ENCODE data around the gene MMP12. TPM values are rescaled to one million over a fixed set of nuclear protein-coding genes. Genes with fewer than 3 reads are reported as not detected.
A peak's percentile ranks its signal among the peaks of the same experiment; 100 is the strongest.

MMP12 gene
- total RNA-seq, 1 experiment from 2014 or later: not detected

DNA sequence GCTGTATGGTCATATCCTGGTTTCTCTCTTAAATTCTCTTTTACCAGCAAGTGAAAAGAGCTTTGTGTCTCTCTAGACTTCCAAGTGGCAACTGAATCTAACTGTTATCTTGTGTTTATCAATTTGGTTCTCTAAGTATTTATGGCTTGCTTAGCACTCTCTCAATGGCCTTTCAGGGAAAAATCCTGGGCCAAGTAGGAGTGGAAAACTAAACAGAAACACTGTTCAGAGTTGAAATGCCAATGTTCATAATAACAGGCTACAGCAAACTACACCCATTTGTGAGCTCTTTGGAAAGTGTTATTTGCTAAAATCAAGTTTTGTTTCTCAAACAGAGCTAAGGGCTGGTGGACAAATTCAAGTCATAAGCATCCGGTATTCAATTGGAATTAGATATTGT, 10.1 kb downstream of the MMP12 start:
- in situ Hi-C loops (cut with HindIII; ENCODE audit: low pct_unique_long_range_greater_than_20kb, low sequenced_read_pairs): no loop called here
- DNase-seq (ENCODE audit: low read depth): no peak

GRCh38 chr11:102853956-102854355, 20.8 kb downstream of the MMP12 start:
- in situ Hi-C loops (cut with HindIII; ENCODE audit: low pct_unique_long_range_greater_than_20kb, low sequenced_read_pairs): no loop called here
- DNase-seq (ENCODE audit: low read depth): no peak

GRCh38 chr11:102853055-102853454, 21.7 kb downstream of the MMP12 start:
- DNase-seq (ENCODE audit: low read depth): no peak
- in situ Hi-C loops (cut with HindIII; ENCODE audit: low pct_unique_long_range_greater_than_20kb, low sequenced_read_pairs): no loop called here

DNA sequence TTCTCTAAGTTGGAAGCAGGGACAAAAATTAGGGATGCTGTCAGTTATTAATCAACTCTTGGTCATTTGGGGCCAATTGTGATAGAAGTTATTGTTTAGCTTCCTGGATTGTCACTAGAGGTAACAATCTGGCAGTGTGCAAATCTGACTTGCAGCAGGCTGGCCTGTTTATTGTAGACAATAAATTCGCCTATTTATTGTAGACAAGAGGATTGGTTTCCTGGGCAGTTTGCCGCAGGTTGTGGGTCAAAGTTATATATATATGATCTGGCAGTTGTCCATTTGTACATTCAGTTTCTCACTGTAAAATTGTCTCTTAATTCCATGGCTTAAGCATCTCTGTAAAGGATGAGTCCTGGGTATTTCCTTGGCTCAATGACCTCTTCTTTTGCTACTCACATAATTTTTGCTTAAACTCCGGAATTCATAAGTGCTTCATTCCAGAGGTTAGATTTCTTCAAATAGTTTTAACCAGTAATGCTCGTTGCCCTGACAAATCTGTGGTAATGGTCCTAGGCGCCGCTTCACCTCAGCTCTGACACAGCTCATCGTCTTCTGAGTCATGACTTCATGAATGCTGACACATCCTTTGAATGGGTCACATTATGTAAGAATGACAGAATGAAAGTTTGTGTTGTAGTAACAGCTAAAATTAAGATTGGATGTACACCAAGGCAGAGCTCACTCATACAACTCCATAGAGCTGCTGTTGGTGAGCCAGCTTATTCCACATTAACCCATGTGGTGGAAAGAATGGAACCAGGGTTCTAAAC, 23.6 kb downstream of the MMP12 start:
- in situ Hi-C loops (cut with HindIII; ENCODE audit: low pct_unique_long_range_greater_than_20kb, low sequenced_read_pairs): no loop called here
- peak; percentile 19 for DNase-seq (ENCODE audit: low read depth)

GRCh38 chr11:102849311-102849710, 25.5 kb downstream of the MMP12 start:
- no peak for DNase-seq (ENCODE audit: low read depth)
- in situ Hi-C loops (cut with HindIII; ENCODE audit: low pct_unique_long_range_greater_than_20kb, low sequenced_read_pairs): no loop called here

DNA sequence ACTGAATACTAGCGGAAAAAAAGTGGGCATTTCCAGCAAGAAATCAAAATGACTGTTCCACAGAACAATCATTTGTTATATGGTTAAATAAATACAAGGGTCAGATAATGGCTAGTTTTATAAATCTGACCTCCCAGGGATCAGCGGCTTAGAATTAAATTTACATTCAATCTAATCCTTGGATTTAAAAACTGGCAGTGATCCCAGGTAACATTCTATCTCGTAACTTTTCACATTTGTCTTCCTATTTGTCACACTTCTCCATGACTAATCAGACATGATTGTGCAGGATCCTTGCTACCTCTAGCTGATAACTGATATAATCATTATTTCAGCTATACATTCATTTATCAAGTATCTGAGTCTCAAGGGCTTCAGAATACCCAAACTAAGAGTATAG, 28.5 kb downstream of the MMP12 start:
- DNase-seq (ENCODE audit: low read depth): no peak

GRCh38 chr11:102843489-102843888, 31.3 kb downstream of the MMP12 start, which contains the start of gene MMP3:
Gene MMP3, minus strand, starts transcription at chr11:102843609. Its CDS starts 63 bp downstream, at chr11:102843546.
- DNase-seq (ENCODE audit: low read depth): no peak
- in situ Hi-C loops (cut with HindIII; ENCODE audit: low pct_unique_long_range_greater_than_20kb, low sequenced_read_pairs): no loop called here

More for the DNA sequence above, 28.5 kb downstream of the MMP12 start:
- in situ Hi-C loops (cut with HindIII; ENCODE audit: low pct_unique_long_range_greater_than_20kb, low sequenced_read_pairs): no loop called here

DNA sequence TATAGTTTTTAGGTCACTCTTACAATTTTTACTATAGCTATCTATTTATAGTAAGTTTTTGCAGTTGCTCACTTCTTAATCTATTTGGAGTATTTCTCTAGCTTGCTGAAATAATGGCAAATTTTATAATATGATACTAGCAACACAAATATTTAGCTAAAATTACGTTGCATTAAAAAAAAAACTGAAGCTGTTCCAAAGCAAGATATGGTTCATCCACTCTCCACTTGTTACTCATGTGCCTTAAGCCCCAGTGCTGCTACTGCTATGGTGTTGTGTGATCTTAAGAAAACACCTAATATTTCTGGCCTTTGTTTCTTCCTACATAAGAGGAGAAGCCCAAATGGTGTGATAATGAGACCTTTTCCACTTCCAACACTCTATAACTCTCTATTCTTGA, 31.9 kb downstream of the MMP12 start:
- no peak for DNase-seq (ENCODE audit: low read depth)
- in situ Hi-C loops (cut with HindIII; ENCODE audit: low pct_unique_long_range_greater_than_20kb, low sequenced_read_pairs): no loop called here

DNA sequence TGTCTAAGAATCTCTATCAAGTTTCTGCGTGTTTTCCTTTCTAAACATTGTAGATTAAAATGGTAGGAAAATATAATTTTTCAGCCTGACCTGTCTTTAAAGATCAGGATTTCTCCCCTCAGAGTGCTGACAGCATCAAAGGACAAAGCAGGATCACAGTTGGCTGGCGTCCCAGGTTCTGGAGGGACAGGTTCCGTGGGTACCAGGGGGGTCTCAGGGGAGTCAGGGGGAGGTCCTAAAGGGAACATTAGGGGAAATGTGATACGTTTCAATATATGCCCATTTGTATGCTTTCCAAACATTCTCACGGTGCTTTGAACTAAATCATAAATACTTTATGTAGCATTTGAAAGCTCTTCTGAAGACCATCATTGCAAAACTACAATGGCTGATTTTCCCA, 34.8 kb downstream of the MMP12 start:
- in situ Hi-C loops (cut with HindIII; ENCODE audit: low pct_unique_long_range_greater_than_20kb, low sequenced_read_pairs): no loop called here
- DNase-seq (ENCODE audit: low read depth): no peak

DNA sequence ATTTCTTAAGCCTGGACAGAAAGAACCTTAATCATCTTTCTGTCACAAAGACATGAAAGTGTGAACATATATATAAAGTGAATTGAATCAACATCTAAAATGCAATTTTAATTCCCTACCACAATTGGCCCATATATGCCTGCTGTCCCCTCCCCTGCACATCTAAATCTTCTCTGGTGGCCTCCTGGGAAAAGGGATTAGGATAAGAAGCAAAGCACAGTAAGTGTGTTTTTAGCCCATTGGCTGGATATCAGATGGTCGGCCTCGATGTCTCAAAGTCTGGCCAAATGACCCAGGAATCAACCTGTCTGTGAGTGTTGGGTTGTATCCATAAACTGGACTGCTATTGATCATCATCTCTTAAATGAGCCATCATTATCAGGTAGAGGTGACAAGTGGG, 37.1 kb downstream of the MMP12 start:
- in situ Hi-C loops (cut with HindIII; ENCODE audit: low pct_unique_long_range_greater_than_20kb, low sequenced_read_pairs): no loop called here
- DNase-seq (ENCODE audit: low read depth): no peak

DNA sequence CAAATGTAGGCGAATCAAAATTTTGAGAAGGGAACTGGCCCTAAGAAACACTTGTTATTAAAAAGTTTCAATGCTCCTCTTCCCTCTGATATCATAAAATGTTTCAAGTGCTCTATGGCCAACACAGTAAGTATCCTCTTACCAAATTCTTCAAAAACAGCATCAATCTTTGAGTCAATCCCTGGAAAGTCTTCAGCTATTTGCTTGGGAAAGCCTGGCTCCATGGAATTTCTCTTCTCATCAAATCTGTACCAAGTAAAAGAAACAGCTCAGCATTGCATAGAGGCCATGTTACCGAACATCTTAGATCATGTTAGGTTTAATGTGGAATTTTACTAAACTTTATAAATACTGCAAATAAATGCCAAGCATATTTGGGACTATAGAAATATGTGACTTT, 37.6 kb downstream of the MMP12 start:
- in situ Hi-C loops (cut with HindIII; ENCODE audit: low pct_unique_long_range_greater_than_20kb, low sequenced_read_pairs): no loop called here
- DNase-seq (ENCODE audit: low read depth): no peak

DNA sequence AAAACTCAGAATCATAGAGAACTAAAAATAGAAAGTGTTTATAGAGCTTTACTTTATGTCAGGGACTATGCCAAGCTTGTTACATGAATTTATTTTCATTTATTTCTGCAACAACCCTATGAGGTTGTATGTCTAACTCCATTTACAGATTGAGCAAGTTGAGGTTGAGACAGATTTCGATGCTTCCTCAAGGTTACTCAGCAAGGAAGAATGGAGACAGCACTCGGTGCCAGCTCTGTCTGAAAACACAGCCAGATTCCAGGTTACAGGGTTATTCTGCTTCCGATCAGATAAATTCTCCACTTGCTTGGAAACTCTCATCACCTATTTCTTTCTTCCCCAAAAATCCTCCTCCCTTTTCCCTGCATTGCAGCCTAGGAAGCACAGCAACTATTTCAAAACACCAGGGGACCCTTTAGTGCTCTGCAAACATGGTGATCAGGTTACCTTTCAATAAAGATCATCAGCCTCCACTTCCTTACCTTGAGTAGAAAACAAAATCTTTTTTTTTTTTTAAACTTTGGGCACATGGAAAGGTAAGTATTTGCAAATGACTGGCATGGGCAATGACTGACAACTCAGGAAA, 38.4 kb downstream of the MMP12 start:
- in situ Hi-C loops (cut with HindIII; ENCODE audit: low pct_unique_long_range_greater_than_20kb, low sequenced_read_pairs): no loop called here
- DNase-seq (ENCODE audit: low read depth): no peak

- DNase-seq (ENCODE audit: low read depth): no peak
- in situ Hi-C loops (cut with HindIII; ENCODE audit: low pct_unique_long_range_greater_than_20kb, low sequenced_read_pairs): no loop called here
These were observed 41.1 kb downstream of the MMP12 start for GRCh38 chr11:102833731-102834130.

DNA sequence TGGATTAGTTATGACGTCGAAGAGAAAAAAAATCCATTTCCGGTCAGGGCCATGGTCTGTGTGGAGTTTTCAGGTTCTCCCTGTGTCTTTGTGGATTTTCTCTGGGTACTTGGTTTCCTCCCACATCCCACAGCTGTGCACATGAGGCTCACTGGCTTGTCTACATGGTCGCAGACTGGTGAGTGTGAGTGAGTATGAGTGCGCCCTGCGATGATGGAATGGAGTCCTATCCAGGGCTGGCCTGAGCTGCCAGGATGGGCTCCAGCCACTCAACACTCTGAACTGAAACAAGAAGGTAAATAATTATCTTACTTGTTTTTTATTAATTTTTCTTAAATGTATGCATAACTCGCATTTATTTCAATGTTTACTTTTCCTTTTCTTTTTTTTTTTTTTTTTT, 42.2 kb downstream of the MMP12 start:
- in situ Hi-C loops (cut with HindIII; ENCODE audit: low pct_unique_long_range_greater_than_20kb, low sequenced_read_pairs): no loop called here

DNA sequence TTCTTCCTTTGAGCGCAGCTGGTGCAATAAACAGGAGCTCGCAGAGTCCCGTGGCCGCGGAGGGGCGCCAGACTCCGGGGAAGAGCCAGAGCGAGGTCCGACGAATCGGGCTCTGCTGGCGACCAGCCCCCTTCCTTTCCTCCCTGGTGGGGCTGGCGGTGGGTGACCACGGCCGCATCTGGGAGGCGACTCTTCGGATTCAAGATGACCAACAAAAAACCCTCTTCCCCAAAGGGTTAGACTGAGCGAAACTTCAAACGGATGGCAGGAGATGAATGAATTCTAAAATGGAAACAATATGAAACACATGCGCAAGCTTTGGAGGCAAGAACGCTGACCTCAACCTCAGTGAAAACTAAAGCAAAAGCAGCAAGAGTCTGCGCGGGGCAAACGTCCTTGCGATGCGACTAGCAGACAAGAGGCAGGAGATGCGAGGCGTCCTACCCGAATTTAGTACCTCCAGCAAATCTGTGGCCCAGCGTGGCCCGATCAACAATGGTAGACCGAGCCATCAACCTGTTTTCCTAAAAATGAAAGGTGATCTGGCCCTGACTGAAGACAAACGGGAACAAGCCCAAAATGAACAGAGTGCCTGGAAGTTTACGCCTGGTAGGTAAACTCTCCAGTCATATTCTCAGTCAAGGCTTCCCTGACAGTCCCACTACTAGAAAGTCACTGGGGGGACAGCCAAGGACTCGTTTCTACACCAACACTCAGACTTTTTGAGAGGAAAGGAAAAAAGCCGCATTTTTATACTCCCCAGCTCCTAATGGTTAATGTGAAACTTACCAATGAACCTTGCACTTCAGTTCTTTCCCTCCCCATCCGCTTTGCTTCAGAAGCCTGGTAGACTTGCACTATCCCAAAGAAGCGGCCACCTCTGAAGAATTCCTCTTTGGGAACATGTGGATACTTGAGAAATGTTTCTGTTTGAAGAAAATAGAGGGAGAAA, 43.0 kb downstream of the MMP12 start:
- DNase-seq (ENCODE audit: low read depth): no peak

More for the DNA sequence above, 42.2 kb downstream of the MMP12 start:
- DNase-seq (ENCODE audit: low read depth): no peak

DNA sequence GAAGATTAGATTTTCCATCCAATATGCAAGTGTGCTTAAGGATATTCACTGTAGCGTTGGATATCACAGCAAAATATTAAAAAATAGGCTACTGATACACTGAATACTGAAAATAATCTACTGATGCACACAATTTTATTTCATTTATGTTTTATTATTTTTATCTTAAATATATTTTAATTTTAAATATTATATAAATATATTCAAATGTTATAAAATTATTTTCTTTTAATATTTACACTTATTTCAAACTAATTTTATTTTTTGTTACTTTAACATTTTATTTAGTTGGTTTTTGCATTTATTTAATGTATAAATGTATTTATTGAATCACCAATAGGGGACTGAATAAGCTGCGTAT, 43.7 kb downstream of the MMP12 start:
- in situ Hi-C loops (cut with HindIII; ENCODE audit: low pct_unique_long_range_greater_than_20kb, low sequenced_read_pairs): no loop called here
- no peak for DNase-seq (ENCODE audit: low read depth)

More for the DNA sequence above, 43.0 kb downstream of the MMP12 start:
- in situ Hi-C loops (cut with HindIII; ENCODE audit: low pct_unique_long_range_greater_than_20kb, low sequenced_read_pairs): no loop called here

- no peak for DNase-seq (ENCODE audit: low read depth)
- in situ Hi-C loops (cut with HindIII; ENCODE audit: low pct_unique_long_range_greater_than_20kb, low sequenced_read_pairs): no loop called here
These were observed 44.6 kb downstream of the MMP12 start for GRCh38 chr11:102830001-102830727.

DNA sequence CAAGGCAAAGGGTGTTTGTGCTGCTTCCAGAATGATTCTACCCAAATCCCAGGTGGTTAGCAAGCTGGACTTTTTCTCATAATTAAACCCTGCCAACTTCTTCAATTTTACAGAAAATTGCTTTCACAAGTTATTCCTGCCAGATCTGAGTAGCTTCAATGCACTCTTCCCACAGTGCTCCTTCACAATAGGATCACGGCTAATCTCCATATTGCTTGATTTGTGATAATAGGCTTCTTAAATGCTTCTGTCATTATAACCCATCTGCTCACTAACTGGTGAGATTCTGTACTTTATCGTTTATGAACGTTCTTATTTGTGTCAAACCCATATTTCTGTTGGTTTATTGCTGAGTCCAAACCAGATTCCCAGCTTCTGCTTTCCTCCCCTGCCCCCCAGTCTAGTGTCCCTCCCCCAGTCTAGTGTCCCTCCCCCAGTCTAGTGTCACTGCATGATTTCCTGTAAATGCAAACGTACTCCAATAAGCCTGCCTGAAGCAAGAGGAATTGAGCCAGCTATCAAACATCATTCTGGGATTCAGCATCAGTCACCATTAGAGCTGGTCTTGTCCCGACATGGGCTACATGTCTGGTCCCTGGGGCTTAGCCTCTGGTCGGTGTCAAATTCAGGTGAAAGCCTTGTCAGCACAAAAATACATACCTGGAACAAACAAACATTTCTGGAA, 45.3 kb downstream of the MMP12 start:
- no peak for DNase-seq (ENCODE audit: low read depth)
- in situ Hi-C loops (cut with HindIII; ENCODE audit: low pct_unique_long_range_greater_than_20kb, low sequenced_read_pairs): no loop called here
